CD4-positive, alpha-beta T cell treated with Interleukin-4 for 1 hour (primary cell): ENCODE results near the gene EVC.
"Not testable (repeated sequence)": the region's sequence is repeated elsewhere in the genome, so short reads cannot be mapped to it uniquely, and the experiment has no call there.

Experiments
- DNase-seq, 2 donors: peaks; one replicate each; pipeline ENCODE4 v3.0.0-alpha.2; 2020 to 2022

EVC gene

GRCh38 chr4:5821665-5822358 lies 110.8 kb downstream of the EVC start:
- DNase-seq = no peak

DNA sequence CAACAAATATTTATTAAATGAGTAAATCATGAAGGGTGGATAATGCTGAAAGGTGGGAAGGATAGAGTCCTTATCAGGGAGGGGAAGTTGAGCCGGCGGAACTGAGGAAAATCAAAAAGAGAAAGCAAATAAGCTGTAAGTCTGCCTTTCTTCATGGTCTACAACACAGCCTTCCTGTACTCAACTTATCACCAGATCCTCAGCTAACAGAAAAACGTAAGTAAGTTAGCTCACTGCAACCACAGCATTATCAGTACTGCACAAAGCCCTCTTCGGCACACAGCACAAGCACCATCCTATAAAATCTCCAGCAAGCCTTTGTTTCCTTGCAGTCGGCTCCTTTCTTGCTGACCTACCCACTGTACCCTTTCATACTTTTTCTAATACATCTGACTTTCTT lies 111.6 kb downstream of the EVC start:
- DNase-seq = no peak

GRCh38 chr4:5823542-5824211 lies 112.7 kb downstream of the EVC start:
- no peak for DNase-seq

- DNase-seq = no peak
Measured at GRCh38 chr4:5824227-5824626, 113.2 kb downstream of the EVC start.

- DNase-seq = no peak
Measured at GRCh38 chr4:5824635-5825034, 113.6 kb downstream of the EVC start.

DNA sequence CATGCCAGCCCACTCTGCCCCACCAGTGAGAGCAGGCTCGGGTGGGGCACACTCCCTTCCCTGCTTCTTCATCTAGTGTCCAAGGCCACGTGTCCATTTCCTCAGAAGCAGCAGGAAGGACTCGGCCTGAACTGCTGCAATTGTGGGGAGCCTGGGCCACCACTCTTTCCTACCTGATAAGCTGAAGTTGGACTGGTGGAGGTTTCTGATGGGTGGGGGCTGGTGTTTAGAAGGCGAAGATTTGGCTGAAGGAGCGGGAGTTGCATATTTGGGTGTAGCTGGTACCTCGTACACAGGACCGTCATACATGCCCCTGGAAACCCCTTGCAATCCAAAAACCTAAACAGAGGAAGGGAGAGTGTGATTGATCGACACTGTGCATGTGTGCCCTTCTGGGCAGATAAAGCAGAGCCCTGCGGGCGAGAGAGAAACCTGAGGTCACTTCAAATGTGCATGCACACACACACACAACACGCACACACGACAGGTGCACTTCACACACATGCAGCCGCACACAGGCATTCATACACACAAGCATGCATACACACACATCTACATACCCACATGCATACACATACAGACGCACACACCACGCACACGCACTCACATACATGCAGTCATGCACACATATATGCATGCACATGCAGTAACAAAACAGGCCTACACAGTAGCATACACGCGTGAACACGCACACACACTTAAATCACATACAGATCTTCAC lies 114.5 kb downstream of the EVC start:
- DNase-seq = no peak

GRCh38 chr4:5826437-5827107 lies 115.6 kb downstream of the EVC start:
- no peak for DNase-seq

GRCh38 chr4:5827108-5828004 lies 116.4 kb downstream of the EVC start:
- no peak for DNase-seq

- no peak for DNase-seq
Measured at GRCh38 chr4:5828005-5828391, 117.0 kb downstream of the EVC start.

DNA sequence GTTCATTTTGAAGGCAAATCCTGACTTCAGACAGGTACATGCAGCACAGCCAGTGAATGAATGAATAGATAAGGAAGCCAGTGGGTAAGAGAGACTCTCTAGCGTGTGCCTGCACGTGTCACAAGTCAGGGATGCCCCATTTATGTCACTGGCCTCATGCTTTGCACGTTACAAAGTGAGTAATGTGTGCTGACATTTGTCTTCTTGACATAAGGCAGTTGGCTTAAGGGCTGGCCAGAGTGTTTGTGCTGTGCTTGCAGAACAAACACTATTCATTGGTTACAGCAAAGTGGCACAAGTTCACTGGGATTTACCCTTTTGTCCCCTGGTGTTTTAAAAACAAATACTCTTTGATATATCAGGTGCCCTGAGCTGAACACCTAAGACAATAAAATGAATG lies 125.9 kb downstream of the EVC start:
- DNase-seq = no peak

DNA sequence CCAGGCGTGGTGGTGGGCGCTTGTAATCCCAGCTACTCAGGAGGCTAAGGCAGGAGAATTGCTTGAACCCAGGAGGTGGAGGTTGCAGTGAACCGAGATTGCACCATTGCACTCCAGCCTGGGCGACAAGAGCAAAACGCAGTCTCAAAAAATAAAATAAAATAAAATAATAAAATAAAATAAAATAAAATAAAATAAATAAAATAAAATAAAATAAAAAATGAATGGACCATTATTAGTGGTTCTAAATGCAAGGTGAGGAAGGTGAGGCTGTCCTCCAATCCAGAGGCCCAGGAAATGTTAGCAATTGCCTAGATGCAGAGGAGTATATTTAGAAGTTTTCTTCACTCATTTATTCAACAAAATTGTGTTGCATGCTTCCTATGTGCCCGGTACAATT lies 126.5 kb downstream of the EVC start:
- DNase-seq = not testable (repeated sequence)

- DNase-seq = no peak
Measured at GRCh38 chr4:5839332-5839731, 128.3 kb downstream of the EVC start.

GRCh38 chr4:5839751-5840674 lies 129.0 kb downstream of the EVC start:
- DNase-seq = no peak

- DNase-seq = no peak
Measured at GRCh38 chr4:5842456-5842855, 131.5 kb downstream of the EVC start.

DNA sequence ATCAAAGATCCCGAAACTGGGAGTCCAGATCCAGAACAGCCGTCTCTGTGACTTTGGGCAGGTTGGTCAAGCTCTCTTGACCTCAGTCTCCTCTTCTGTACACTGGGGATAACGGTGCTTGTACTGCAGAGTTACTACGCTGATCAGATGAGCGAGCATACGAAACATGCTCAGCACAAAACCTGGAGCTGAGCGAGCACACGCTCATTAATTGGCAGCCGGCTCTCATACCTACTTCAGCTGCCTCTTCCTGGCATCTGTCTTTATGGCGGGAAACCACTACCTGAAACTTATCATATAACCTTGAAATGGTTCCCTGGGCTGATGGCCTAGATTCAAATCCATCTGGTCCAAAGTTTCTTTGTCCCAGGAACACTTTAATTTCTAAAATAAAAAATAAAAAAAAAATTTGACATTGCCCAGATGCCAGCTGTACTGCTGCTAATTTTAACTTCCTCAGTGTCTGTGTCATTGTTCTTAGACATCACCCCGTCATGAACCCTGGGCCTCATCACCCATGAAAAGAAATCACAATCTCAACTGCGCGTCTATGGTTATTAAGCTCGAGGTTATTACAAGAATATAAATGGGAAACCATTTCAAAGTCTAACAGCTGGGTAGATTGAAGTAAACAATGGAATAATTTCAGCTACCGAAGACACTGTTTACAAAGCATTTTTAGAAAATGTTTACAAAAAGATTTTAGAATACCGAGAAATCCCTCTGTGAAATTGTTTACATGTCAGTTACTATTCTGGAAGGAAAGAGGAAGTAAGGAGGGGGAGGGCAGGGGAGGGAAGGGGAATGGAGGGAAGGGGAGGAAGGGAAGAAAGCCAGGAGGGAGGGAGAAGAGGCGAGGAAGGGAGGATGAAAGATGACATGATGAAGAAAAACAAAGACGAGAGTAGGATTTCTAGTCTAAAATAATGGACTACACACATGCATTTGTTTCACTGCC lies 132.9 kb downstream of the EVC start:
- no peak for DNase-seq

DNA sequence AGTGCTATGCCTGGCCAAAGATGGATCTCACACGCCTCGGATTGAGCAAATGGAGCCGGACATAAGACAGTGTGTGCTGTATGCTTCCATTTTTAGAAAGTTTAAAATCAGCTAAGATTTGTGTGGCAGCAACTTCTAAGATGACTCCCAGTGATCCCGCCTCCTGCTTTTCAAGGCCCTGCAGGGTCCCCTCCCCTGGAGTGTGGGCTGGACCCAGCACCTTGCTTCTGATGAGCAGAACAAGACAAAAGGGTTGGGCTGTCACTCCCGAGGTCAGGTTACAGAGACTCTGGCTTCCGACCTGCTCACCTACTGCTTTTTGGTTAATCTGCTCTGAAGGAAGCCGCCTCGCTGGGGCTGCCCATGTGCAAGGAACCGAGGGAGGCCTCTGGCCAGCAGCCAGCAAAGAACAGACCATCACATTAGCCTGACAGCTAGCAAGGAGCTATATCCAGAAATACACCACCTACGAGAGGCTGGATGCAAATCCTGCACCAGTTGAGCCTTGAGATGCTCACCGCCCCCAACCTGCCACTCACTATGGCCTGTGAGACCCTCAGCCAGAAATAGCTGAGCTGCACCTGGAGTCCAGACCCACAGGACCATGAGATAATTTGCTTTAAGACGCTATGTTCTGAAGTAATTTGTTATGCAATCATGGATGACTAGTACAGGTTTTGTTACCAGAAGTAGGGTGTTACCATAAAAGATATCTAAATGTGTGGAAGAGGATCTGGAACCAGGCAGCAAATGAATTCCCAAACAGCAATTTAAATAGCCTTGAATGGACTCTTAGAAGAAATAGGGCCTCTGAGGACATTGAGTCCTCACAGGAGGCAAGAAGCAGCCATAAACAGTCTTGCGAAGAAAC lies 134.3 kb downstream of the EVC start:
- no peak for DNase-seq

GRCh38 chr4:5851637-5852301 lies 140.8 kb downstream of the EVC start:
- no peak for DNase-seq

GRCh38 chr4:5852523-5853202 lies 141.7 kb downstream of the EVC start:
- DNase-seq = no peak
